HCT116 (cell line): ENCODE data around the gene COX7A2L. TPM values are rescaled to one million over a fixed set of nuclear protein-coding genes. Genes with fewer than 3 reads are reported as not detected.

ENCODE experiments used
- ATAC-seq: fragments of 200-7000 bp; cut with Tn5 transposase; 2 replicates; pipeline ENCODE4 v1.9.1; 2020; ENCODE audit warnings: mild to moderate bottlenecking, moderate library complexity
- BruUV-seq: library from RNA; stranded (reverse); fragments of 400-500 nt; replicated peaks from 2 replicates; lab custom pipeline; 2021; lab: Mats Ljungman, UMichigan
- CTCF ChIA-PET: fragments of 300-600 bp; sonication (Branson Sonifier 250); formaldehyde crosslinking; loops from one replicate; lab custom pipeline; 2021; ENCODE audit warnings: antibody characterized with exemption; lab: Charles Lee
- POLR2A ChIA-PET: fragments of 300-600, 350-600 bp; sonication (Branson Sonifier 250); formaldehyde crosslinking; loops from one replicate; lab custom pipeline; 2021; ENCODE audit warnings: antibody characterized with exemption; lab: Charles Lee
- RAD21 ChIA-PET, 2 experiments: fragments of 300-600 bp; sonication (Branson Sonifier 250); formaldehyde crosslinking; loops; one replicate each; lab custom pipeline; 2023; ENCODE audit warnings: low total read pairs in 2 of 2; ENCODE audit not compliant: uncharacterized antibody in 2 of 2, unreplicated experiment in 2 of 2, low non-redundant PET in 1 of 2; lab: Charles Lee
- DNase-seq: peaks from one replicate; pipeline ENCODE4 v3.0.0-alpha.2; 2010; ENCODE audit warnings: low read depth, low spot score
- H2AFZ ChIP-seq: fragments of 200-600 bp; shearing (Covaris generic), sonication (generic); 2 replicates; pipeline ENCODE4 v1.6.1; 2017; ENCODE audit warnings: low read depth, mixed run types, mixed read lengths, antibody characterized with exemption, low read length; ENCODE audit not compliant: poor library complexity, severe bottlenecking
- H3K27ac ChIP-seq: 2 replicates; pipeline ENCODE4 v1.5.1; 2012; ENCODE audit warnings: low read depth, low read length
- H3K27me3 ChIP-seq: fragments of 200-600 bp; sonication (generic); 2 replicates; pipeline ENCODE4 v1.6.1; 2016; ENCODE audit warnings: mixed run types, low read length, mixed read lengths; ENCODE audit not compliant: insufficient read depth
- H3K36me3 ChIP-seq, 2 experiments: fragments of 200-500 bp in 1 of 2; fragments of 200-600 bp in 1 of 2; sonication (Bioruptor generic) in 1 of 2; sonication (generic) in 1 of 2; 2 replicates each; pipeline versions ENCODE4 v1.5.1 to v1.6.1; 2014 to 2016; ENCODE audit warnings: low read length in 2 of 2, inconsistent platforms in 1 of 2, mixed read lengths in 1 of 2, mixed run types in 1 of 2; ENCODE audit not compliant: insufficient read depth in 2 of 2, control insufficient read depth in 1 of 2
- H3K4me1 ChIP-seq, 2 experiments: fragments of 200-600 bp in 1 of 2; sonication (generic) in 1 of 2; 2 replicates each; pipeline versions ENCODE4 v1.5.1 to v1.6.1; 2012 to 2017; ENCODE audit warnings: low read length in 2 of 2, inconsistent platforms in 1 of 2, mild to moderate bottlenecking in 1 of 2, mixed read lengths in 1 of 2, mixed run types in 1 of 2, moderate library complexity in 1 of 2; ENCODE audit not compliant: insufficient read depth in 2 of 2, control insufficient read depth in 1 of 2
- H3K4me2 ChIP-seq: fragments of 200-600 bp; sonication (generic); 2 replicates; pipeline ENCODE4 v1.6.1; 2017; ENCODE audit warnings: mixed run types, low read length, mixed read lengths
- H3K4me3 ChIP-seq, 2 experiments: fragments of 200-600 bp in 1 of 2; sonication (generic) in 1 of 2; replicated peaks in 1 of 2; 2 replicates each; pipeline ENCODE4 v1.5.1; 2011 to 2016; ENCODE audit warnings: low read length in 2 of 2, control low read depth in 1 of 2, low read depth in 1 of 2, mild to moderate bottlenecking in 1 of 2, mixed read lengths in 1 of 2, mixed run types in 1 of 2
- H3K79me2 ChIP-seq: fragments of 200-600 bp; sonication (generic); 2 replicates; pipeline ENCODE4 v1.6.1; 2017; ENCODE audit warnings: mild to moderate bottlenecking, mixed run types, low read length, moderate library complexity, mixed read lengths; ENCODE audit not compliant: insufficient read depth
- H3K9ac ChIP-seq: fragments of 200-600 bp; sonication (generic); 2 replicates; pipeline ENCODE4 v1.6.1; 2016; ENCODE audit warnings: low read length, mixed read lengths
- H3K9me2 ChIP-seq: fragments of 200-600 bp; sonication (generic), shearing (Covaris generic); 2 replicates; pipeline ENCODE4 v1.6.1; 2017; ENCODE audit warnings: mixed run types, mild to moderate bottlenecking, moderate library complexity; ENCODE audit not compliant: insufficient read depth
- H3K9me3 ChIP-seq, 2 experiments: fragments of 200-500 bp in 1 of 2; fragments of 200-600 bp in 1 of 2; sonication (Bioruptor generic) in 1 of 2; sonication (generic) in 1 of 2; 2 replicates each; pipeline ENCODE4 v1.6.1; 2014 to 2017; ENCODE audit warnings: low read length in 2 of 2, mixed read lengths in 2 of 2, inconsistent platforms in 1 of 2, low read depth in 1 of 2, mild to moderate bottlenecking in 1 of 2, mixed run types in 1 of 2, moderate library complexity in 1 of 2; ENCODE audit not compliant: control insufficient read depth in 1 of 2, insufficient read depth in 1 of 2
- H4K20me1 ChIP-seq: fragments of 200-600 bp; sonication (generic), shearing (Covaris generic); 2 replicates; pipeline ENCODE4 v1.6.1; 2017; ENCODE audit warnings: mixed run types, mild to moderate bottlenecking, moderate library complexity; ENCODE audit not compliant: insufficient read depth
- CBX3 ChIP-seq: IDR thresholded peaks from 2 replicates; pipeline ENCODE4 v1.6.1; 2012; ENCODE audit warnings: low read depth
- EGR1 ChIP-seq: IDR thresholded peaks from 2 replicates; pipeline ENCODE4 v1.6.1; 2012; ENCODE audit warnings: low read depth
- ELF1 ChIP-seq: IDR thresholded peaks from 2 replicates; pipeline ENCODE4 v1.6.1; 2012; ENCODE audit warnings: low read depth, borderline replicate concordance
- EZH2 ChIP-seq: fragments of 200-600 bp; sonication (generic); IDR thresholded peaks from 2 replicates; pipeline ENCODE4 v1.6.1; 2017; ENCODE audit warnings: antibody characterized with exemption, mixed run types
- FOSL1 ChIP-seq: IDR thresholded peaks from 2 replicates; pipeline ENCODE4 v1.6.1; 2012; ENCODE audit warnings: low read depth
- POLR2A ChIP-seq: IDR thresholded peaks from 2 replicates; pipeline ENCODE4 v1.7.0; 2011; ENCODE audit warnings: borderline replicate concordance; ENCODE audit not compliant: insufficient read depth, insufficient read length; ENCODE audit errors: extremely low read depth
- POLR2AphosphoS5 ChIP-seq: IDR thresholded peaks from 2 replicates; pipeline ENCODE4 v1.6.1; 2011; ENCODE audit warnings: mild to moderate bottlenecking, low read depth, low read length, moderate library complexity
- SIN3A ChIP-seq: IDR thresholded peaks from 2 replicates; pipeline ENCODE4 v1.6.1; 2012; ENCODE audit warnings: low read depth
- SP1 ChIP-seq: IDR thresholded peaks from 2 replicates; pipeline ENCODE4 v1.6.1; 2012; ENCODE audit warnings: low read depth
- SRF ChIP-seq: IDR thresholded peaks from 2 replicates; pipeline ENCODE4 v1.6.1; 2012; ENCODE audit warnings: low read depth
- TCF7L2 ChIP-seq: IDR thresholded peaks from 2 replicates; pipeline ENCODE4 v1.7.0; 2011; ENCODE audit warnings: borderline replicate concordance, inconsistent platforms; ENCODE audit not compliant: insufficient read depth, insufficient read length; ENCODE audit errors: extremely low read depth
- YY1 ChIP-seq: IDR thresholded peaks from 2 replicates; pipeline ENCODE4 v1.6.1; 2011; ENCODE audit warnings: low read length, low read depth, moderate library complexity, mild to moderate bottlenecking; ENCODE audit not compliant: insufficient replicate concordance; ENCODE audit errors: extremely low read depth
- ZFX ChIP-seq: fragments of 450-650 bp; IDR thresholded peaks from 2 replicates; pipeline ENCODE4 v1.6.1; 2017
- ZNF274 ChIP-seq: fragments of 200-500 bp; sonication (Bioruptor generic); IDR thresholded peaks from 2 replicates; pipeline ENCODE4 v1.6.1; 2014; ENCODE audit warnings: mild to moderate bottlenecking, low read depth, low read length, inconsistent platforms
- intact Hi-C: fragments of 100-400 bp; cut with micrococcal nuclease; formaldehyde crosslinking; loops from 2 replicates; pipeline ENCODE4 v1.10.0; 2022
- total RNA-seq: library from RNA; stranded (reverse); gene quantifications from one replicate; pipeline ENCODE4 v1.2.1, GENCODE V29; 2021; ENCODE audit not compliant: unreplicated experiment
- TF ChIP-seq, protein P1 (sequence below): IDR thresholded peaks from 2 replicates; pipeline ENCODE4 v1.6.1; 2011; ENCODE audit warnings: mild to moderate bottlenecking, low read length, moderate library complexity; ENCODE audit not compliant: insufficient replicate concordance; ENCODE audit errors: extremely low read depth
- TF ChIP-seq, protein P2 (sequence below): IDR thresholded peaks from 2 replicates; pipeline ENCODE4 v1.6.1; 2012
- TF ChIP-seq, protein P3 (sequence below): IDR thresholded peaks from 2 replicates; pipeline ENCODE4 v1.6.1; 2012; ENCODE audit warnings: low read depth
- TF ChIP-seq, protein P4 (sequence below): IDR thresholded peaks from 2 replicates; pipeline ENCODE4 v1.6.1; 2012
- TF ChIP-seq, protein P5 (sequence below), 3 experiments: fragments of 200-600 bp in 1 of 3; sonication (generic) in 1 of 3; IDR thresholded peaks in 2 of 3; conservative IDR thresholded peaks in 1 of 3; 2 replicates each; pipeline ENCODE4 v1.5.1; 2012 to 2017; ENCODE audit warnings: low read depth in 2 of 3, low read length in 2 of 3, antibody characterized with exemption in 1 of 3, borderline replicate concordance in 1 of 3, control low read depth in 1 of 3, mild to moderate bottlenecking in 1 of 3, mixed read lengths in 1 of 3, mixed run types in 1 of 3, moderate library complexity in 1 of 3; ENCODE audit not compliant: insufficient read depth in 1 of 3

COX7A2L gene
- total RNA-seq, 1 experiment from 2014 or later: 104 TPM

DNA sequence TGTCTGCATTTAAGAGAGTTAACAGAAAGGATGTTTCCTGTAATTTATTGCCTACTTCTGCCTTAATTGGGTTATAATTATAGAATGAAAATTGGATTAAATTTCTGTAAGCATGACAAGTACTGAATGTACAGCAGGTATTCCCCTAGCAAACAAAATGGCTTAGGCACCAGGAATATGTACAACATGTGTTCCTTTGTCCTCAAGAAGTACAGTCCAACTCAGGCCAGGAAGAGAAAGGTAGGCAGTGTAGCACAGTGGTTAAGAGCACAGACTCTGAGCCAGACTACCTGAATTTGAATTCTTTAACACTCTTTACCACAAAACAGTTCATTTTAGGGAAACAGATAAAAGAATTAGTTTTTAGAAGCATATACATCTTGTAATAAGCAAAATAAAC lies 43.1 kb downstream of the COX7A2L start:
- Histone ChIP-seq H3K9me2 (no peaks in the 10 kb centered on the region), H3K4me2 (no peak overlapping the region), H2AFZ (no peak overlapping the region), H3K79me2 (no peaks in the 10 kb centered on the region), H3K9ac (no peak overlapping the region), H4K20me1 (no peaks in the 10 kb centered on the region), H3K27me3 (no peaks in the 10 kb centered on the region), H3K9me3 (no peaks in the 10 kb centered on the region), H3K4me3 (no peak overlapping the region), H3K4me1 (no peaks in the 10 kb centered on the region), H3K36me3 (peaks cover 8 to 11% of the 10 kb centered on the region in 2 experiments; a peak in 1 of 4 replicates), H3K27ac (no peak overlapping the region)
- BruUV-seq: no TSS peak
- intact Hi-C loops: no loop called here
- ATAC-seq: no peak
- DNase-seq: no peak
- RAD21 ChIA-PET: no interaction called here
- TF ChIP-seq TCF7L2: no peak
- TF ChIP-seq ELF1: no peak
- no peak for TF ChIP-seq EZH2
- no peak for TF ChIP-seq ZNF274
- TF ChIP-seq, protein P1, sequence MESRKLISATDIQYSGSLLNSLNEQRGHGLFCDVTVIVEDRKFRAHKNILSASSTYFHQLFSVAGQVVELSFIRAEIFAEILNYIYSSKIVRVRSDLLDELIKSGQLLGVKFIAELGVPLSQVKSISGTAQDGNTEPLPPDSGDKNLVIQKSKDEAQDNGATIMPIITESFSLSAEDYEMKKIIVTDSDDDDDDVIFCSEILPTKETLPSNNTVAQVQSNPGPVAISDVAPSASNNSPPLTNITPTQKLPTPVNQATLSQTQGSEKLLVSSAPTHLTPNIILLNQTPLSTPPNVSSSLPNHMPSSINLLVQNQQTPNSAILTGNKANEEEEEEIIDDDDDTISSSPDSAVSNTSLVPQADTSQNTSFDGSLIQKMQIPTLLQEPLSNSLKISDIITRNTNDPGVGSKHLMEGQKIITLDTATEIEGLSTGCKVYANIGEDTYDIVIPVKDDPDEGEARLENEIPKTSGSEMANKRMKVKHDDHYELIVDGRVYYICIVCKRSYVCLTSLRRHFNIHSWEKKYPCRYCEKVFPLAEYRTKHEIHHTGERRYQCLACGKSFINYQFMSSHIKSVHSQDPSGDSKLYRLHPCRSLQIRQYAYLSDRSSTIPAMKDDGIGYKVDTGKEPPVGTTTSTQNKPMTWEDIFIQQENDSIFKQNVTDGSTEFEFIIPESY: no peak
- no peak for TF ChIP-seq POLR2AphosphoS5
- TF ChIP-seq, protein P2, sequence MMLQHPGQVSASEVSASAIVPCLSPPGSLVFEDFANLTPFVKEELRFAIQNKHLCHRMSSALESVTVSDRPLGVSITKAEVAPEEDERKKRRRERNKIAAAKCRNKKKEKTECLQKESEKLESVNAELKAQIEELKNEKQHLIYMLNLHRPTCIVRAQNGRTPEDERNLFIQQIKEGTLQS: no peak
- TF ChIP-seq SRF: no peak
- no peak for TF ChIP-seq CBX3
- TF ChIP-seq, protein P3, sequence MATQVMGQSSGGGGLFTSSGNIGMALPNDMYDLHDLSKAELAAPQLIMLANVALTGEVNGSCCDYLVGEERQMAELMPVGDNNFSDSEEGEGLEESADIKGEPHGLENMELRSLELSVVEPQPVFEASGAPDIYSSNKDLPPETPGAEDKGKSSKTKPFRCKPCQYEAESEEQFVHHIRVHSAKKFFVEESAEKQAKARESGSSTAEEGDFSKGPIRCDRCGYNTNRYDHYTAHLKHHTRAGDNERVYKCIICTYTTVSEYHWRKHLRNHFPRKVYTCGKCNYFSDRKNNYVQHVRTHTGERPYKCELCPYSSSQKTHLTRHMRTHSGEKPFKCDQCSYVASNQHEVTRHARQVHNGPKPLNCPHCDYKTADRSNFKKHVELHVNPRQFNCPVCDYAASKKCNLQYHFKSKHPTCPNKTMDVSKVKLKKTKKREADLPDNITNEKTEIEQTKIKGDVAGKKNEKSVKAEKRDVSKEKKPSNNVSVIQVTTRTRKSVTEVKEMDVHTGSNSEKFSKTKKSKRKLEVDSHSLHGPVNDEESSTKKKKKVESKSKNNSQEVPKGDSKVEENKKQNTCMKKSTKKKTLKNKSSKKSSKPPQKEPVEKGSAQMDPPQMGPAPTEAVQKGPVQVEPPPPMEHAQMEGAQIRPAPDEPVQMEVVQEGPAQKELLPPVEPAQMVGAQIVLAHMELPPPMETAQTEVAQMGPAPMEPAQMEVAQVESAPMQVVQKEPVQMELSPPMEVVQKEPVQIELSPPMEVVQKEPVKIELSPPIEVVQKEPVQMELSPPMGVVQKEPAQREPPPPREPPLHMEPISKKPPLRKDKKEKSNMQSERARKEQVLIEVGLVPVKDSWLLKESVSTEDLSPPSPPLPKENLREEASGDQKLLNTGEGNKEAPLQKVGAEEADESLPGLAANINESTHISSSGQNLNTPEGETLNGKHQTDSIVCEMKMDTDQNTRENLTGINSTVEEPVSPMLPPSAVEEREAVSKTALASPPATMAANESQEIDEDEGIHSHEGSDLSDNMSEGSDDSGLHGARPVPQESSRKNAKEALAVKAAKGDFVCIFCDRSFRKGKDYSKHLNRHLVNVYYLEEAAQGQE: no peak
- TF ChIP-seq FOSL1: no peak
- no peak for TF ChIP-seq YY1
- no peak for TF ChIP-seq SP1
- TF ChIP-seq, protein P4, sequence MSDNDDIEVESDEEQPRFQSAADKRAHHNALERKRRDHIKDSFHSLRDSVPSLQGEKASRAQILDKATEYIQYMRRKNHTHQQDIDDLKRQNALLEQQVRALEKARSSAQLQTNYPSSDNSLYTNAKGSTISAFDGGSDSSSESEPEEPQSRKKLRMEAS: no peak
- no peak for TF ChIP-seq SIN3A
- no peak for TF ChIP-seq ZFX
- TF ChIP-seq, protein P5, sequence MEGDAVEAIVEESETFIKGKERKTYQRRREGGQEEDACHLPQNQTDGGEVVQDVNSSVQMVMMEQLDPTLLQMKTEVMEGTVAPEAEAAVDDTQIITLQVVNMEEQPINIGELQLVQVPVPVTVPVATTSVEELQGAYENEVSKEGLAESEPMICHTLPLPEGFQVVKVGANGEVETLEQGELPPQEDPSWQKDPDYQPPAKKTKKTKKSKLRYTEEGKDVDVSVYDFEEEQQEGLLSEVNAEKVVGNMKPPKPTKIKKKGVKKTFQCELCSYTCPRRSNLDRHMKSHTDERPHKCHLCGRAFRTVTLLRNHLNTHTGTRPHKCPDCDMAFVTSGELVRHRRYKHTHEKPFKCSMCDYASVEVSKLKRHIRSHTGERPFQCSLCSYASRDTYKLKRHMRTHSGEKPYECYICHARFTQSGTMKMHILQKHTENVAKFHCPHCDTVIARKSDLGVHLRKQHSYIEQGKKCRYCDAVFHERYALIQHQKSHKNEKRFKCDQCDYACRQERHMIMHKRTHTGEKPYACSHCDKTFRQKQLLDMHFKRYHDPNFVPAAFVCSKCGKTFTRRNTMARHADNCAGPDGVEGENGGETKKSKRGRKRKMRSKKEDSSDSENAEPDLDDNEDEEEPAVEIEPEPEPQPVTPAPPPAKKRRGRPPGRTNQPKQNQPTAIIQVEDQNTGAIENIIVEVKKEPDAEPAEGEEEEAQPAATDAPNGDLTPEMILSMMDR (IDR thresholded peaks at IDR 0.05 in 2 of 3, conservative IDR thresholded peaks at IDR 0.05 in 1 of 3; ENCODE audit: borderline replicate concordance in 1 of 3, insufficient read depth in 1 of 3, low read depth in 2 of 3, low read length in 2 of 3): no peak
- no peak for TF ChIP-seq POLR2A
- no peak for TF ChIP-seq EGR1
- POLR2A ChIA-PET: no interaction called here
- CTCF ChIA-PET: no interaction called here
